ENCODE data around the gene GJB2. TPM values are rescaled to one million over a fixed set of nuclear protein-coding genes. Genes with fewer than 3 reads are reported as not detected.

GJB2 gene
- total RNA-seq, 2 experiments from 2014 or later, result 0.20 to 0.22 TPM

DNA sequence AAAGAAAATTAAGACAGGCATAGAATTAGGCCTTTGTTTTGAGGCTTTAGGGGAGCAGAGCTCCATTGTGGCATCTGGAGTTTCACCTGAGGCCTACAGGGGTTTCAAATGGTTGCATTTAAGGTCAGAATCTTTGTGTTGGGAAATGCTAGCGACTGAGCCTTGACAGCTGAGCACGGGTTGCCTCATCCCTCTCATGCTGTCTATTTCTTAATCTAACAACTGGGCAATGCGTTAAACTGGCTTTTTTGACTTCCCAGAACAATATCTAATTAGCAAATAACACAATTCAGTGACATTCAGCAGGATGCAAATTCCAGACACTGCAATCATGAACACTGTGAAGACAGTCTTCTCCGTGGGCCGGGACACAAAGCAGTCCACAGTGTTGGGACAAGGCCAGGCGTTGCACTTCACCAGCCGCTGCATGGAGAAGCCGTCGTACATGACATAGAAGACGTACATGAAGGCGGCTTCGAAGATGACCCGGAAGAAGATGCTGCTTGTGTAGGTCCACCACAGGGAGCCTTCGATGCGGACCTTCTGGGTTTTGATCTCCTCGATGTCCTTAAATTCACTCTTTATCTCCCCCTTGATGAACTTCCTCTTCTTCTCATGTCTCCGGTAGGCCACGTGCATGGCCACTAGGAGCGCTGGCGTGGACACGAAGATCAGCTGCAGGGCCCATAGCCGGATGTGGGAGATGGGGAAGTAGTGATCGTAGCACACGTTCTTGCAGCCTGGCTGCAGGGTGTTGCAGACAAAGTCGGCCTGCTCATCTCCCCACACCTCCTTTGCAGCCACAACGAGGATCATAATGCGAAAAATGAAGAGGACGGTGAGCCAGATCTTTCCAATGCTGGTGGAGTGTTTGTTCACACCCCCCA, 3.8 kb downstream of the GJB2 start:
- H3K4me1 Mint-ChIP-seq, result peaks cover 5% of the 10 kb centered on the region
- POLR2A ChIA-PET, result no interaction called here
- no peaks in the 10 kb centered on the region for H3K36me3 Mint-ChIP-seq
- DNase-seq (no peak), ATAC-seq (ENCODE audit: low read depth) (no peak)
- H3K4me3 Mint-ChIP-seq, result no peak overlapping the region
- H3K9me3 Mint-ChIP-seq, result no peaks in the 10 kb centered on the region
- no peak overlapping the region for H3K27ac Mint-ChIP-seq
- peaks cover 28% of the 10 kb centered on the region for H3K27me3 Mint-ChIP-seq

DNA sequence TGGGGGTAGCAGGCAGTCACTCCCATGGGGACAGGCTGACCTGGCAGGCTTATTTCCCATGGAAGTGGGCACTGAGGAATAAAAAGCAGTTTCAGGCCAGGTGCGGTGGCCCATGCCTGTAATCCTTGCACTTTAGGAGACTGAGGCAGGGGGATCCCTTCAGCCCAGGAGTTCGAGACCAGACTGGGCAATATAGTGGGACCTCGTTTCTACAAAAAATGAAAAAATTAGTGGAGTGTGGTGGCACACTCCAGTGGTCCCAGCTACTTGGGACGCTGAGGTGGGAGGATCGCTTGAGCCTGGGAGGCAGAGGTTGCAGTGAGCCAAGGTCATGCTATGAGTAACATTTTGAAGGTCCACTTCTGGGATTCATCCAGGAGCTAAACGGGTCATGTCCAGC, 6.0 kb downstream of the GJB2 start:
- POLR2A ChIA-PET, result no interaction called here
- H3K27me3 Mint-ChIP-seq, result peaks cover 16% of the 10 kb centered on the region
- no peaks in the 10 kb centered on the region for H3K9me3 Mint-ChIP-seq
- no peak overlapping the region for H3K4me3 Mint-ChIP-seq
- DNase-seq (no peak), ATAC-seq (ENCODE audit: low read depth) (no peak)
- H3K36me3 Mint-ChIP-seq, result no peaks in the 10 kb centered on the region
- H3K27ac Mint-ChIP-seq, result no peak overlapping the region
- peaks cover 4% of the 10 kb centered on the region for H3K4me1 Mint-ChIP-seq

DNA sequence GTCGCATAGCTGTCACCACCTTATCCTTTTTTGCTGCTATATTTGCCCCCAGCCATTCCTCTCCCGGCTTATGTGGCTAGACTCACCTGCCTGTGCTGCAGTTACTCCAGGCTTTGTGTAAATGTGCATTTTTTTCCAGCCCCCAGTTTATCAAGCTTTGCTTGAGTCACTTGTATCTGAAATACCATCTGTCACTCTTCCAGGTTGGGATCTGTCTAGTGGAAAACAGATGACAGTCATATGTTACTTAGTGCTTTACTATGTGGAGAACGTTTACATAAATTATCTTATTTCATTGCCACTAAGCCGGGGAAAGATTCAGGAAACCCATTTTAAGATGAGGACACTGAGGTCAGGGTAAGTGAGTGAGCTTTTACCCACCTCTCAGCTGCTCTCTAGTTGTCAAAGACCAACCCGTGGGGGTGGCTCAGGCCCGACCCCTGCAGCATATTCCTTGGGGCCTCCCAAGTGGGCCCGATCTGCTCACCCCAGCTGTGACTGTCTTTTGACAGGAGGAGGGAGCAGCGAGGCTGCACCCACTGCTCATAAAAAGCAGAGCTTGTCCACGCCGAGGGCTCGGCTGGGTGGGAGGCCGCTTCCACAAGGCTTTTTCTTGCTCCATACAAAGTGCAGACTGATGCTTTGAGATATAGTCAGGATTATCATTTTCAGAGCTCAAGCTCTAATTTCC, 7.2 kb downstream of the GJB2 start:
- H3K4me3 Mint-ChIP-seq, result no peak overlapping the region
- DNase-seq (no peak), ATAC-seq (ENCODE audit: low read depth) (no peak)
- POLR2A ChIA-PET, result no interaction called here
- no peaks in the 10 kb centered on the region for H3K9me3 Mint-ChIP-seq
- H3K27me3 Mint-ChIP-seq, result peaks cover 15% of the 10 kb centered on the region
- H3K4me1 Mint-ChIP-seq, result peaks cover 4% of the 10 kb centered on the region
- H3K36me3 Mint-ChIP-seq, result no peaks in the 10 kb centered on the region
- no peak overlapping the region for H3K27ac Mint-ChIP-seq

DNA sequence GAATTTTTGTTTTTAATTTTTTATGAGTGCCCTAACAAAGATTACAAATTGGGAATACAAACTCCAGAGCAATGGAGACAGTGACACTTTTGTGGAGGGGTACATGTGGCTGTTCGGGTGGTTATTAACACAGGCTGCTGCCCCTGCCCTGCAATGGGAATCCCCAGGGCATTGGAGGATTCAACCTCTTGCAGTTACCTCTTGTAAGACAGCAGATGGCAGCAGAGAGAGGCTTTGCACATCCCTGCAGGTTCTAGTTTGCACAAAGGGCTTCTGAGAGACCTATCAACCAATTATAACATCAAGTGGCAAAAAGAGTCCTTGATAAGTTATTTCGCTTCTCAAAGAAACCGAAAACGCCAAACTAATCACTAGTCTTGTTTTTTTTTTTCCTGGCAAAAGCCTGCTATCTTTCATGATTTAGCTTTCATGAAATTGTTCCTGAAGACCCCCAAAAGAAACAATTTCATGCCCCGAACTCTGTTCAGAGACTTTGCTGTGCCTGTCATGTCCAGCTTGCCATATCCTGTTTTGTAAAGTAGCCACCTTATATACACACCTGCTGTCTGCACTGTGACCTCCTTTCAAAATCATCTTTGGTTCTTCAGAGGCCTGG, 10.4 kb downstream of the GJB2 start:
- ATAC-seq (ENCODE audit: low read depth) (peak; percentile 87), DNase-seq (no peak)
- H3K9me3 Mint-ChIP-seq, result no peaks in the 10 kb centered on the region
- no peaks in the 10 kb centered on the region for H3K36me3 Mint-ChIP-seq
- H3K4me3 Mint-ChIP-seq, result no peak overlapping the region
- POLR2A ChIA-PET, result no interaction called here
- peaks cover 2% of the 10 kb centered on the region for H3K4me1 Mint-ChIP-seq
- H3K27me3 Mint-ChIP-seq, result peaks cover 35% of the 10 kb centered on the region
- H3K27ac Mint-ChIP-seq, result no peak overlapping the region

DNA sequence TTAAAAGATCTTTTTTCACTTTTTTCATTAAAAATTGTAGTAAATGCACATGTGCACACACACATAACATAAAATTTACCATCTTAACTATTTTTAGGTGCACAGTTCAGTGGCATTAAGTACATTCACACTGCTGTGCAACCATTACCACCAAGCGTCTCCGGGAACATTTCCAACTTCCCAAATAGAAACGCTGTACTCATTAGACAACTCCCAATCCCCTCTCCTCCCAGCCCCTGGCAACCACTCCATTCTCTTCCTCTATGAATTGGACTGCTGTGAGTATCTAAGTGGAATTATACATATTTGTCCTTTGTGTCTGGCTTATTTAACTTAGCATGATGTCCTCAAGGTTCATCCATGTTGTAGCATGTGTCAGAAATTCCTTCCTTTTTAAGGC, 11.6 kb downstream of the GJB2 start:
- Mint-ChIP-seq H3K9me3 (no peaks in the 10 kb centered on the region), H3K27ac (no peak overlapping the region), H3K27me3 (peaks cover 44% of the 10 kb centered on the region), H3K36me3 (no peaks in the 10 kb centered on the region), H3K4me1 (peaks cover 2% of the 10 kb centered on the region), H3K4me3 (no peak overlapping the region)
- DNase-seq, result no peak
- no peak for ATAC-seq (ENCODE audit: low read depth)
- POLR2A ChIA-PET, result no interaction called here

DNA sequence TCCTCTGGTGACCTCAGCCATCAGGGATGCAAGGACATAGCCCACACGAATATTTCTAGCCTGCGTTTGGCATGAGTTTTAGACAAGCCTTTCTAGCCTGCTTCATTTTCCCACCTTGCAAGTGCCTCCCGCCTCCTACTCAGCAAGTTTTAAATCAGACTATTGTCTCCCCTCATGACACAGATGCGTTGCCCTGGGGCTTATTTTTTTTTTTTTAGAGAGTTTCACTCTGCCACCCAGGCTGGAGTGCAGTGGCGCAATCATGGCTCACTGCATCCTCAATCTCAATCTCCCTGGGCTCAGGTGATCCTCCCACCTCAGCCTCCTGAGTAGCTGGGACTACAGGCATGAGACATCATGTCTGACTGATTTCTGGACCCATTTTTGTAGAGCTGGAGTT, 14.6 kb downstream of the GJB2 start:
- no peak for DNase-seq
- H3K9me3 Mint-ChIP-seq, result no peaks in the 10 kb centered on the region
- H3K4me1 Mint-ChIP-seq, result peaks cover 7% of the 10 kb centered on the region
- no peak overlapping the region for H3K4me3 Mint-ChIP-seq
- POLR2A ChIA-PET, result no interaction called here
- no peak overlapping the region for H3K27ac Mint-ChIP-seq
- no peak for ATAC-seq (ENCODE audit: low read depth)
- no peaks in the 10 kb centered on the region for H3K36me3 Mint-ChIP-seq
- peaks cover 72% of the 10 kb centered on the region for H3K27me3 Mint-ChIP-seq

DNA sequence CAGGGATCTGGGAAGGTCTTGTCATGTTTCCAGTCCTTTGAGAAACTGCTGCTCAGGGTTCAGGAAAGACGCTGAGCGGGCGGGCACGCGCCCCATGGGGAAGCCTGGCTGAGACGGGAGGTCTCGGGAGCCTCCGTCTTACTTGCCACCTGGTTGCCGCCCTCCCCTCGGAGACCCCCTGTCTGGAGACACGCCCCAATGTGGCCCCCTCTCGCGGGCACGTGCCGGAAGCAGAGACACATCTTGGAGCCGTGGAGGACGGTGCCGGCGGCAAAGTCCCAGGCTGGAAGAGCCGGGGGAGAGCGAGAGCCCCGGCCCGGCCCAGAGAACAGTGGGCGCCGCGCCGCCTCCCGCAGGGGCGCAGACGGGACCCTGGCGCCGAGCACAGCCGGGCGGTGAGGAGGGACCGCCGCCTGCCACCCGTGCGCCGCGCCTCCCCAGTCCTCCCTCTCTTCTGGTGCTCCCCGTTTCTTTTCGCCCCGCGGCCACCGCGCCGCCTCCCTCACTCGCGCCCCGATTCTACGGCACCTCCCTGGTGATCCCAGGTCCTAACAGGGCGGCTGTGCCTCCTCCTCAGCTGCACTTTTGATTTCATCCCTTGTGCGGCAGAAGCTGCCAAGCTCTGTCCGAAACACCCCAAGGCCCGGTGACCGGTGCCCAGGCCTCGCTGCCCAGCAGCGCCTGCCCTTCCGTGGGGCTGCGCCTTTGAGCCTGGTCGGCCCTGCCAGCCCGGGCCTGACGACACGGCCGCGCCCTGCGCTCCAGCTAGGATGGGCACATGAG, 15.5 kb downstream of the GJB2 start:
- Mint-ChIP-seq H3K4me1 (peaks cover 7% of the 10 kb centered on the region), H3K36me3 (no peaks in the 10 kb centered on the region), H3K27me3 (peaks cover 76% of the 10 kb centered on the region), H3K4me3 (no peak overlapping the region), H3K27ac (no peak overlapping the region), H3K9me3 (no peaks in the 10 kb centered on the region)
- POLR2A ChIA-PET, result no interaction called here
- DNase-seq (no peak), ATAC-seq (ENCODE audit: low read depth) (no peak)

DNA sequence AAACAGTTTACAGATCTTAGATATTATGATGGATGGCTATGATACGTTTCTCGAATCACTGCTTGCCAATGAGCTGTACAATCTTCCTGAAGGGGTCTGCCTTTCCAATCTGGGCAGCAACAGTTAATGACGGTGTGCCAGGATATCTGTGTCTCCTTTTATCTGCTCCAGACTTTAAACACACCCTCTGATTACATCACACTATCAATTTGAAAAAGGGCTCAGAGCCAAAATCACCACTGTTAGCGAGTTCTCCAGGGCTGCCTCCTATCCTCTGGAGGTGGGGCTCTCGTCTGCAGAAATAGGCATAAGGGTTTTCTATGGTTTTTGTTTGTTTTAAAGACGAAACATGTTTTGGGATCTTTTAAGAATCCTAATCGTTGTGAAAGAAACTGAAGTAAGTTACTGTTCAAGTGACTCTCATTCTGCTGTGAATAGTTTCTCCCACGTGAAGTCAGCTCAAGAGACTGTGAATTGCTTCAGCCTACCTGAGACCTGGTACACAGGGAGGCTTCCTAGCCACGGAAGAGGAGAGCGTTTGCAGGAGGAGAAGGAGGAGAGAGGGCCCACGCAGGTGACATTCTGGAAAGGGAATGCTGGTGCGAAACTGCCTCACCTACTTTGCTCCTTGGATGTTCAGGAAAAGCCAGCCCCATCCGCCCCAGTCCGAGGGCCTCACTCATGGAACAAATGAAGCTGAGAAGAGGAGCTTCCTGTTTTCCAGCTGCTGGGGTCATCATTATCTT, 16.7 kb downstream of the GJB2 start:
- H3K9me3 Mint-ChIP-seq, result no peaks in the 10 kb centered on the region
- peaks cover 74% of the 10 kb centered on the region for H3K27me3 Mint-ChIP-seq
- peaks cover 5% of the 10 kb centered on the region for H3K4me1 Mint-ChIP-seq
- ATAC-seq (ENCODE audit: low read depth) (no peak), DNase-seq (no peak)
- no peak overlapping the region for H3K27ac Mint-ChIP-seq
- H3K36me3 Mint-ChIP-seq, result no peaks in the 10 kb centered on the region
- POLR2A ChIA-PET, result no interaction called here
- no peak overlapping the region for H3K4me3 Mint-ChIP-seq

DNA sequence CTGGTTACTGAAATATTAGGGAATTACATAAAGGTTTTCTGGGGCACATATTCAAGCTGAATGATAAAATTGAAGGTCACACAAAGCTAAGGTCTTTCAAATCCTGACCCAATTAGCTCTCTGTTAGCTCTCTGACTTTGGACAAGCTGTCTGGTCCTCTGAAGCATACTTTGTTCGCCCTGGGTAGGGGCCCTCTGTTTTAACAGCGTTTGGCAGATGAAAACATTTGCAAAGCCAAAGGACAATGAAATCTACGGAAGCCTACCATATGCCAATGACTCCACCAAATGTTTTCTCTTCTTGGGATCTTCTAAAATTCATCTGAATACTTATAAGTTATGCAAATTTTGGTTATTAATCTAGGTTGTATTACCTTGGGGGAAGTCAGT, 17.3 kb downstream of the GJB2 start:
- Mint-ChIP-seq H3K4me3 (no peak overlapping the region), H3K9me3 (no peaks in the 10 kb centered on the region), H3K4me1 (peaks cover 5% of the 10 kb centered on the region), H3K27ac (no peak overlapping the region), H3K27me3 (peaks cover 72% of the 10 kb centered on the region), H3K36me3 (no peaks in the 10 kb centered on the region)
- POLR2A ChIA-PET, result no interaction called here
- ATAC-seq (ENCODE audit: low read depth) (no peak), DNase-seq (no peak)

DNA sequence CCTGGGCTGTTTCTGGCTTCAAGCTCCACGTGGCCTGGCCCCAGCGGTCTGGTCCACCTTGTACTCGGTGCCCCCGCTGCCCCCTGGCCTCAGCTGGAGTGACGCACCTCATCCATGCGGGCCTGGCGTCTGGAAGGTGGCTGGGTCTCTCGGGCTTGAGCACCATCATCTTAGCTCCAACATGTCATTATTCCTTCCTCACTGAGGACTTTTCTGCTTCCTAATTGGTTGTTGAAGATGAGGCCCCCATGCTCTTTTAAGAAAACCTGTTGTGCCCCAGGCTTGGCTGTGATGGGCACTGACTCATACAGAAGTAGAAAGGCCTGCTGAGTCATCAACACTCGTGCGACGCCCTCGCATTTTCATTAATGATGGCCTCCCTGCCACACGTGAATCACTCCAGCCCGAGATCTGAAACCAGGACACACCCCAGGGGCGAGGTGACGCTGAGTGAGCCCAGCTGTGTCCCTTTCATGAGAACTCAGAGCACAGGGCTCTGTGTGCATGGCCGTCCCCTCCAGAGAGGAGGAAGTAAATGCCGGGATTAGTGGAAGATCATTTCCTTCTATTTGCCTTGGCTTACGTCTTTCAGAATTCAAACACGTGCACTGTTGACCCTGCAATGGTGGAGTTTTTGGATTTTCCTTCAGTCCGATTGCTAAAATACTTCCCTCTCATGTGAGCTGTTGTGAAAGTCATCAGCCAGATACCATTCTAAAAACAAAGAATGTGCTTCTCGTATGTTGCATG, 17.9 kb downstream of the GJB2 start:
- Mint-ChIP-seq H3K27me3 (peaks cover 67% of the 10 kb centered on the region), H3K9me3 (no peaks in the 10 kb centered on the region), H3K36me3 (no peaks in the 10 kb centered on the region), H3K4me3 (peak overlapping the region; percentile 6), H3K4me1 (peaks cover 5% of the 10 kb centered on the region), H3K27ac (no peak overlapping the region)
- ATAC-seq (ENCODE audit: low read depth), result peak; percentile 77
- POLR2A ChIA-PET, result no interaction called here
- DNase-seq, result no peak

DNA sequence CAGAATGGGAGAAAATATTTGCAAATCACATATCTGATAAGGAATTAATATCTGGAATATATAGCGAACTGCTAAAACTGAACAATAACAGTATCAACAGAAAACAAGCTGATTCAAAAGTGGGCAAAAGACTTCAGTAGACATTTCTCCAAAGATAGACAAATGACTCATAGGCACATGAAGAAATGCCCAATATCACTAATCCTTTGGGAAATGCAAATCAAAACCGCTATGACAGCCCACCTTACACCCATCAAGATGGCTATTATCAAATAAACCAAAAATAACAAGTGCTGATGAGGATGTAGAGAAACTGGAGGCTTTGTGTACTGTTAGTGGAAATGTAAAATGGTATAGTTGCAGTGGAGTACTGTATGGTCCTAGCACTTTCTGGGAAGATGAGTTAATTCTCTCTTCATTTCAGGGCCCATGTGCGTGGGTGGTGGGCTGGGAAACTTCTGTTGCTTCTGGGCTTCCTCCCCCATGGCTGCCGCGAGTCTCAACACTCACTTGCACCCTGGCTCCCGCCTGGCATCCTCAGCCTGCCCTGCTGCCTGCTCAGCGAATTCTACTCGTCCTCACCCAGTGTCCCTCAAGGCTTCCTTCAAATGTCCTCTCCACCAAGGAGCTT, 19.5 kb downstream of the GJB2 start:
- no peak for ATAC-seq (ENCODE audit: low read depth)
- Mint-ChIP-seq H3K9me3 (no peaks in the 10 kb centered on the region), H3K36me3 (no peaks in the 10 kb centered on the region)

DNA sequence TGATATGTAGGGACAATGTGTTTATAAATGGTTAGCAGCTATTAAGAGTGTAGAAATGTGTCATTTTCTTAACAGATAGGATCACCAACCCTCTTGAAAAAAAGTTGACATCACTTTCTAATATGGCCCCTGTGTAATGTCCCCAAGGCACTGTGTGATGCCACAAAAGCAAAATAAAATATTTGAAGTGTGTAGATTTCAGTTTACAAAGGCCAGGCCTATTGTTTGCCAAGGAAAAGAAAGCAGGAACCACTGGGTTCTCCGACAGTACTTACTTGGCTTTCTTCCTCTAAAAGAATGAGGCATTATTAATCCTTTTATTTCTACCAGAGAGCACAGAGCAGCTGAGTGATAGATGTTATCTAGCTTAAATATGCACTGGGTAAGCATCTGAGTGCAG, 21.4 kb downstream of the GJB2 start:
- Mint-ChIP-seq H3K36me3 (no peaks in the 10 kb centered on the region), H3K4me3 (no peak overlapping the region), H3K4me1 (peaks cover 11% of the 10 kb centered on the region), H3K27ac (no peak overlapping the region), H3K27me3 (peaks cover 49% of the 10 kb centered on the region), H3K9me3 (no peaks in the 10 kb centered on the region)
- no peak for ATAC-seq (ENCODE audit: low read depth)
- no peak for DNase-seq
- POLR2A ChIA-PET, result no interaction called here

More for the DNA sequence above, 19.5 kb downstream of the GJB2 start:
- POLR2A ChIA-PET, result no interaction called here
- DNase-seq, result no peak
- Mint-ChIP-seq H3K4me1 (peaks cover 11% of the 10 kb centered on the region), H3K27me3 (peaks cover 55% of the 10 kb centered on the region), H3K4me3 (no peak overlapping the region), H3K27ac (no peak overlapping the region)

All from activated naive CD8-positive, alpha-beta T cell treated with anti-CD3 and anti-CD28 coated beads, Interleukin-2, amount 10 ng/mL, durations not matched to agents 7 days and 5 days (primary cell).